Vagina (tissue), 2 donors: ENCODE data around the gene ENKUR. TPM values are rescaled to one million over a fixed set of nuclear protein-coding genes. Genes with fewer than 3 reads are reported as not detected.

Source experiments
- DNase-seq, 2 donors: peaks; one replicate each; pipeline ENCODE4 v3.0.0-alpha.2; 2017; ENCODE audit errors: extremely low spot score in 2 of 2
- H3K27ac ChIP-seq: fragments of 200-600 bp; sonication (generic); one replicate; pipeline ENCODE4 v1.5.1; 2019
- H3K27me3 ChIP-seq: fragments of 200-600 bp; sonication (generic); one replicate; pipeline ENCODE4 v1.5.1; 2019
- H3K36me3 ChIP-seq, 2 donors: fragments of 200-600 bp; sonication (generic); one replicate each; pipeline ENCODE4 v1.5.1; 2017 to 2019
- H3K4me1 ChIP-seq: fragments of 200-600 bp; sonication (generic); one replicate; pipeline ENCODE4 v1.5.1; 2019
- H3K4me3 ChIP-seq, 2 donors: fragments of 200-600 bp; sonication (generic); 1 replicate in 1 of 2; 2 replicates in 1 of 2; pipeline ENCODE4 v1.5.1; 2016 to 2019
- H3K9me3 ChIP-seq: fragments of 200-600 bp; sonication (generic); one replicate; pipeline ENCODE4 v1.5.1; 2019
- CTCF ChIP-seq, 3 experiments: fragments of 450-650 bp in 2 of 3; fragments of 200-600 bp in 1 of 3; sonication (generic) in 1 of 3; IDR thresholded peaks; one replicate each; pipeline ENCODE4 v1.5.1; 2017 to 2019; ENCODE audit warnings: antibody characterized with exemption in 3 of 3, mild to moderate bottlenecking in 2 of 3, moderate library complexity in 2 of 3
- POLR2A ChIP-seq, 2 donors: fragments of 450-650 bp; IDR thresholded peaks; one replicate each; pipeline ENCODE4 v1.6.1; 2017; ENCODE audit warnings: antibody characterized with exemption in 2 of 2, mild to moderate bottlenecking in 2 of 2, moderate library complexity in 2 of 2
- POLR2AphosphoS5 ChIP-seq, 2 donors: sonication (generic); formaldehyde crosslinking; IDR thresholded peaks; one replicate each; pipeline ENCODE4 v1.9.0; 2017; ENCODE audit warnings: antibody characterized with exemption in 2 of 2, mild to moderate bottlenecking in 2 of 2, low read depth in 1 of 2; ENCODE audit not compliant: insufficient read depth in 1 of 2
- intact Hi-C: fragments of 100-400 bp; cut with DNase I; formaldehyde crosslinking; loops from one replicate; pipeline ENCODE4 v1.15.1; 2023
- total RNA-seq: library from RNA; depleted of rRNA; stranded (reverse); fragments of >200 nt; gene quantifications from one replicate; pipeline ENCODE4 v1.2.3, GENCODE V29; 2016

ENKUR gene
- total RNA-seq, 1 donor from 2014 or later = not detected

GRCh38 chr10:24989867-24990266 is 26.1 kb downstream of the ENKUR start:
- Histone ChIP-seq H3K4me3 (no peak overlapping the region), H3K36me3 (no peaks in the 10 kb centered on the region), H3K27me3 (no peaks in the 10 kb centered on the region), H3K27ac (no peak overlapping the region), H3K9me3 (no peaks in the 10 kb centered on the region), H3K4me1 (no peaks in the 10 kb centered on the region)
- no peak for DNase-seq
- intact Hi-C loops = no loop called here
- TF ChIP-seq CTCF (IDR thresholded peaks at IDR 0.05) (no peak), POLR2AphosphoS5 (IDR thresholded peaks at IDR 0.05; ENCODE audit: insufficient read depth in 1 of 2, low read depth in 1 of 2) (no peak), POLR2A (IDR thresholded peaks at IDR 0.05) (no peak)

DNA sequence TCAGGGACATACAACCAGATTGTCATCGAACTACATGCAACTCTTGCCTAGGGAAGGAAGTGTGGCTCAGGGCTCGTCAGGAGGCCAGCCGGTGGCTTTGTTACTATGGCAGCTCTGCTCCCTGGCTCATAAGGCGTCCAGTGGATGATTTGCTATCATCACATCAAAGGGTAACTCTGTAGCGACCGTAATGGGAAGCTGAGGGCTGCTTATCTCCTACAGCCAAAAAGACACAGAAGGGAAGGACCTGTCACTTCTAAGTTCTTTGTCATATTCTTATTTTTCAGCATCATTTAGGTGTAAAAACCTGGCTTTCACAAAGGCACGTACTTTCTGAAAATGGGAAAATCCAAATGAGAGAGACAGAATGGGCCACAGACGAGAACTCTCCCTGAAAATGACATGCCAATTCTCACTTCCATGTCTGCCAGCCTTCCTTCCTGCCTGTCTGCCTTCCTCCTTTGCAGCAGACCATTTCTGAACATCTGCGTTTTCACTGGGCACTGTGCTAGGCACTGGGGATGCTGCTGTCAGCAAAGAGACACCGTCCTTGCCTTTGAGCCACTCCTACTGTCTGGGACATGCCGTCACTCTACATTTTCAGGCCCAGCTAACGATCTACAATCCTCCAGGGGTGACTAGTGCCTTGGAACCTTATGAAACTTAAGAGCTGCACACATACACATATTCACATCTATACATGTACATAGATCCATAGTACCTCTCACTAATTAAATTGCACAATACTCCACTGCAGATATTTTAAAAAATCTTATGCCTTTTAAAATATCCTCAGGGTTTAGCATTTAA is 26.9 kb downstream of the ENKUR start:
- Histone ChIP-seq H3K9me3 (no peaks in the 10 kb centered on the region), H3K36me3 (no peaks in the 10 kb centered on the region), H3K4me1 (no peaks in the 10 kb centered on the region), H3K4me3 (no peak overlapping the region), H3K27me3 (no peaks in the 10 kb centered on the region), H3K27ac (no peak overlapping the region)
- TF ChIP-seq POLR2A (IDR thresholded peaks at IDR 0.05) = no peak
- no peak for TF ChIP-seq POLR2AphosphoS5 (IDR thresholded peaks at IDR 0.05; ENCODE audit: insufficient read depth in 1 of 2, low read depth in 1 of 2)
- TF ChIP-seq CTCF (IDR thresholded peaks at IDR 0.05) = no peak
- no peak for DNase-seq
- intact Hi-C loops = no loop called here

DNA sequence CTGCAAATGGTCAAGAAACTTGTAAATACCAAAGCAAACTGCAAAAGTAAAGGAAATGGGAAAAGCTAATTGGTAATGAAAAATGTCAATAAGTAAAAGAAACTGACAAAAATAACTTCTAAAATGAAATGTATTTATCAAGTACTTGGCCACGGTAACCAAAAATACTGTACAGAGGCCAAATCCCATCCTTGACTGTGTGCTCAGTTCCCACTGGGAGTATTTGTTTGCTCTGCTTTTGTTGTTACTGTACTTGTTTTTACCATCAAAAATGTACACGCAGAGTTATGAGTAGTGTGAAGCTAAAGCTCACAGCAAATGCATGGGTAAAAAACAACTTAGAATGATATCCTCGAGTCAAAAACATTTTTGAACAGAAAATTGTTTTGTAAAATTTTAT is 31.1 kb downstream of the ENKUR start:
- intact Hi-C loops = no loop called here
- Histone ChIP-seq H3K36me3 (no peaks in the 10 kb centered on the region), H3K27ac (no peak overlapping the region), H3K27me3 (no peaks in the 10 kb centered on the region), H3K9me3 (no peaks in the 10 kb centered on the region), H3K4me3 (no peak overlapping the region), H3K4me1 (no peaks in the 10 kb centered on the region)
- DNase-seq = no peak
- TF ChIP-seq POLR2AphosphoS5 (IDR thresholded peaks at IDR 0.05; ENCODE audit: insufficient read depth in 1 of 2, low read depth in 1 of 2) (no peak), POLR2A (IDR thresholded peaks at IDR 0.05) (no peak), CTCF (IDR thresholded peaks at IDR 0.05) (no peak)

DNA sequence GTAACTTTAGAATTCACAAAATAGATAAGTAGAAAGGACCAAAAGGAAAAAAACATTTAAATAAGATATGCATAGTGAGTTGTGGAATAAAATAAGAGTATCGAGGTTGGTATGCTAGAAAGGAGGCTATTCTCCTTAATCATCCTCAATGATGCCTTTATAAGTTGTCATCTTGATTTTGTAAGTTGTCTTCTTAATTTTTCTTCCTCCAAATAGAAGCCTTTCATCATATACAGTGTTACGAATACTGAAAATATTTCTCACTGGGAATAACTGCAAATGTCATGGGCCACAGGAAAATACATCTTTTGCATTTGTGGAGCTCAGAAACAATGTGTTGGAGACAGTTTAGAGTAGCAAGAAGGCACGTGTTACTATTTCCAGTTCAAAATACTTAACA is 32.0 kb downstream of the ENKUR start:
- H3K27me3 ChIP-seq = no peaks in the 10 kb centered on the region
- H3K4me3 ChIP-seq = no peak overlapping the region
- no peak for TF ChIP-seq POLR2AphosphoS5 (IDR thresholded peaks at IDR 0.05; ENCODE audit: insufficient read depth in 1 of 2, low read depth in 1 of 2)
- no peak overlapping the region for H3K27ac ChIP-seq
- H3K4me1 ChIP-seq = no peaks in the 10 kb centered on the region
- intact Hi-C loops = no loop called here
- no peaks in the 10 kb centered on the region for H3K36me3 ChIP-seq
- no peak for DNase-seq
- no peaks in the 10 kb centered on the region for H3K9me3 ChIP-seq

DNA sequence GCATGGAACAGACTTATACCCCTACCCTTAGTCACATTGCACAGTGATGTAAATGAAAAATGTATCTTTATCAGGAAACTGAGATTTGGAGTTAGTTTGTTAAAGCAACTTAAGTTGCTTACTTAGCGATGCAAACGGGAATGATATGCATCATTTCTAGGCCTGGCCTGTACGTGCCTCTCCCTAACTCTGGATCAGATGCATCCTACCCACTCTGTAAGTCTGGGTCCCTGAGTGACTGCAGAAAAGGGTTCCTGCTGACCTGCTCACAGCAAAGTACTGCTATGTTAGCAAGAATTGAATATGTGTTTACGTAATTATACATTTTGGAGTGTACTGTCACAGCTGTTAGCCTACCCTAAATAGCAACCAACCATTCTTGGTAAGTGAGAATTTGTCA is 32.8 kb downstream of the ENKUR start:
- no peak overlapping the region for H3K4me3 ChIP-seq
- no peak for DNase-seq
- no peak overlapping the region for H3K27ac ChIP-seq
- no peaks in the 10 kb centered on the region for H3K27me3 ChIP-seq
- TF ChIP-seq POLR2A (IDR thresholded peaks at IDR 0.05) (no peak), CTCF (IDR thresholded peaks at IDR 0.05) (no peak), POLR2AphosphoS5 (IDR thresholded peaks at IDR 0.05; ENCODE audit: insufficient read depth in 1 of 2, low read depth in 1 of 2) (no peak)
- H3K36me3 ChIP-seq = no peaks in the 10 kb centered on the region
- no peaks in the 10 kb centered on the region for H3K9me3 ChIP-seq
- intact Hi-C loops = no loop called here
- no peaks in the 10 kb centered on the region for H3K4me1 ChIP-seq
